Measurements from ENCODE around the gene MAMLD1. TPM values are rescaled to one million over a fixed set of nuclear protein-coding genes. Genes with fewer than 3 reads are reported as not detected.

MAMLD1 gene
- total and polyA plus RNA-seq, 2 of the 8 experiments (the other 6 are each of a cell fraction or from before 2014, with no cell fraction given) = 0.09 to 0.26 TPM

GRCh38 chrX:150408007-150408406 lies 44.9 kb downstream of the MAMLD1 start:
- H3K4me3 ChIP-seq (ENCODE audit: extremely low read depth in 1 of 4, insufficient read depth in 2 of 4, low read depth in 3 of 4, low read length in 4 of 4) = no peak overlapping the region
- DNase-seq (ENCODE audit: low read depth in 1 of 2, low spot score in 2 of 2) (no peak), FAIRE-seq (no peak)
- H2BK12ac ChIP-seq (ENCODE audit: low read depth, low read length) = no peak overlapping the region
- no peak for TF ChIP-seq YY1 (IDR thresholded peaks at IDR 0.05; ENCODE audit: low read depth, low read length)
- TF ChIP-seq CBX5 (IDR thresholded peaks at IDR 0.05; ENCODE audit: low read depth, low read length) = no peak
- TF ChIP-seq SIRT6 (IDR thresholded peaks at IDR 0.05; ENCODE audit: low read length) = no peak
- no peak for TF ChIP-seq SRF (IDR thresholded peaks at IDR 0.05; ENCODE audit: low read depth, low read length)
- no peak for TF ChIP-seq POU5F1 (IDR thresholded peaks at IDR 0.05; ENCODE audit: low read depth, low read length)
- TF ChIP-seq GABPA (IDR thresholded peaks at IDR 0.05; ENCODE audit: borderline replicate concordance, insufficient read depth, low read length) = no peak
- TF ChIP-seq HDAC2 (IDR thresholded peaks at IDR 0.05; ENCODE audit: borderline replicate concordance in 1 of 2, low read depth in 2 of 2, low read length in 2 of 2) = no peak
- TF ChIP-seq CEBPB (IDR thresholded peaks at IDR 0.05; ENCODE audit: low read depth, low read length) = no peak
- no peak overlapping the region for H3K18ac ChIP-seq (ENCODE audit: extremely low read depth, low read length)
- no peak overlapping the region for H3K9ac ChIP-seq (replicated peaks in 1 of 4; ENCODE audit: extremely low read depth in 1 of 4, low read depth in 3 of 4, low read length in 3 of 4)
- H4K91ac ChIP-seq (replicated peaks; ENCODE audit: insufficient read length, low read length) = no peak overlapping the region
- H2AK5ac ChIP-seq (ENCODE audit: low read depth, low read length) = no peak overlapping the region
- H4K5ac ChIP-seq (ENCODE audit: insufficient read length, low read depth, low read length) = no peak overlapping the region
- H3K27ac ChIP-seq (ENCODE audit: low read depth, low read length) = no peak overlapping the region
- no peaks in the 10 kb centered on the region for H3K9me3 ChIP-seq (ENCODE audit: insufficient read depth in 2 of 2, low read depth in 1 of 2, low read length in 1 of 2)
- H2BK5ac ChIP-seq (ENCODE audit: low read depth, low read length) = no peak overlapping the region
- WGBS, 2 experiments (ENCODE audit: extremely low coverage in 1 of 2, insufficient coverage in 1 of 2, insufficient read length in 1 of 2, insufficient replicate concordance in 2 of 2, low coverage in 1 of 2, low lambda C conversion rate in 2 of 2, missing lambda C conversion rate in 1 of 2) = 93% methylated on average over 3 of the region's 5 CpGs; no CpG with 5 or more reads in 1 of the 2 experiments
- no peaks in the 10 kb centered on the region for H3K36me3 ChIP-seq (ENCODE audit: control insufficient read depth in 2 of 4, insufficient read depth in 4 of 4, low read length in 3 of 4)
- H3K79me1 ChIP-seq (ENCODE audit: low read depth, low read length) = no peaks in the 10 kb centered on the region
- no peak overlapping the region for H2AFZ ChIP-seq (ENCODE audit: low read length)
- no peak overlapping the region for H2BK20ac ChIP-seq (ENCODE audit: low read length)
- H3K27me3 ChIP-seq (replicated peaks in 1 of 4; ENCODE audit: control insufficient read depth in 3 of 4, extremely low read depth in 1 of 4, insufficient read depth in 3 of 4, low read length in 3 of 4) = no peaks in the 10 kb centered on the region; a peak in 1 of 7 replicates
- H3K79me2 ChIP-seq (ENCODE audit: control insufficient read depth in 1 of 2, insufficient read depth in 2 of 2, low read length in 2 of 2) = no peaks in the 10 kb centered on the region
- ChIA-PET CTCF (ENCODE audit: partially characterized antibody) (no interaction called here), POLR2A (ENCODE audit: partially characterized antibody) (no interaction called here)
- no peak overlapping the region for H2BK120ac ChIP-seq (replicated peaks; ENCODE audit: low read depth, low read length)
- no peak overlapping the region for H4K8ac ChIP-seq (ENCODE audit: extremely low read depth, insufficient read depth, low read length)
- no peak overlapping the region for H2BK15ac ChIP-seq (ENCODE audit: low read length)
- H3K56ac ChIP-seq (replicated peaks; ENCODE audit: insufficient read length, low read depth, low read length) = no peak overlapping the region
- H3K14ac ChIP-seq (ENCODE audit: insufficient read length) = no peak overlapping the region
- no peak overlapping the region for H3K4me2 ChIP-seq (ENCODE audit: insufficient read depth in 1 of 2, low read depth in 2 of 2, low read length in 2 of 2)
- no peaks in the 10 kb centered on the region for H4K20me1 ChIP-seq (replicated peaks in 1 of 2; ENCODE audit: control insufficient read depth in 1 of 2, insufficient read depth in 2 of 2, low read length in 2 of 2)
- no peak overlapping the region for H3K4ac ChIP-seq (replicated peaks; ENCODE audit: insufficient read length, low read depth, low read length)
- H3K4me1 ChIP-seq (replicated peaks in 1 of 4; ENCODE audit: control insufficient read depth in 3 of 4, insufficient read depth in 4 of 4, low read length in 3 of 4) = no peaks in the 10 kb centered on the region
- H3K23ac ChIP-seq (ENCODE audit: insufficient read length) = no peak overlapping the region
- no peaks in the 10 kb centered on the region for H3K23me2 ChIP-seq (ENCODE audit: low read depth, low read length)
